Panc1 (cell line): Measurements from ENCODE around the gene PLOD3. TPM values are rescaled to one million over a fixed set of nuclear protein-coding genes. Genes with fewer than 3 reads are reported as not detected.

Experiments
- ATAC-seq: fragments of 200-7000 bp; cut with Tn5 transposase; 2 replicates; pipeline ENCODE4 v1.9.1; 2020; ENCODE audit warnings: mild to moderate bottlenecking, moderate library complexity
- BruUV-seq: library from RNA; stranded (reverse); fragments of 400-500 nt; replicated peaks from 2 replicates; lab custom pipeline; 2021; lab: Mats Ljungman, UMichigan
- CTCF ChIA-PET: fragments of 300-600 bp; sonication (Branson Sonifier 250); formaldehyde crosslinking; loops from one replicate; lab custom pipeline; 2022; ENCODE audit warnings: antibody characterized with exemption; lab: Charles Lee
- POLR2A ChIA-PET: fragments of 300-600 bp; sonication (Branson Sonifier 250); formaldehyde crosslinking; loops from one replicate; lab custom pipeline; 2022; ENCODE audit warnings: antibody characterized with exemption; lab: Charles Lee
- DNase-seq: peaks from one replicate; pipeline ENCODE4 v3.0.0-alpha.2; 2010; ENCODE audit warnings: low read depth, low spot score
- H3K27ac ChIP-seq: 2 replicates; pipeline ENCODE4 v1.5.1; 2011; ENCODE audit warnings: mild to moderate bottlenecking, low read length, inconsistent platforms
- H3K27me3 ChIP-seq: fragments of 200-500 bp; sonication (Bioruptor generic); 2 replicates; pipeline ENCODE4 v1.6.0; 2014; ENCODE audit warnings: low read length, inconsistent platforms; ENCODE audit not compliant: control insufficient read depth, insufficient read depth
- H3K36me3 ChIP-seq: fragments of 200-500 bp; sonication (Bioruptor generic); 2 replicates; pipeline ENCODE4 v1.5.1; 2014; ENCODE audit warnings: inconsistent platforms, mild to moderate bottlenecking, low read length, moderate library complexity; ENCODE audit not compliant: control insufficient read depth, insufficient read depth
- H3K4me1 ChIP-seq: 2 replicates; pipeline ENCODE4 v1.5.1; 2011; ENCODE audit warnings: inconsistent platforms, mild to moderate bottlenecking, low read length, moderate library complexity; ENCODE audit not compliant: control insufficient read depth, insufficient read depth
- H3K4me3 ChIP-seq, 2 experiments: 2 replicates each; pipeline ENCODE4 v1.5.1; 2011 to 2012; ENCODE audit warnings: low read depth in 2 of 2, low read length in 2 of 2, mild to moderate bottlenecking in 2 of 2, inconsistent platforms in 1 of 2, moderate library complexity in 1 of 2
- H3K9me3 ChIP-seq: fragments of 200-500 bp; sonication (Bioruptor generic); 2 replicates; pipeline ENCODE4 v1.5.1; 2014; ENCODE audit warnings: low read depth, mild to moderate bottlenecking, inconsistent platforms, low read length, moderate library complexity; ENCODE audit not compliant: control insufficient read depth, insufficient read depth
- CTCF ChIP-seq: fragments of 450-650 bp; IDR thresholded peaks from 2 replicates; pipeline ENCODE4 v1.5.1; 2017; ENCODE audit warnings: mild to moderate bottlenecking
- POLR2AphosphoS5 ChIP-seq: IDR thresholded peaks from 2 replicates; pipeline ENCODE4 v1.6.1; 2012; ENCODE audit warnings: mild to moderate bottlenecking, low read depth, low read length, moderate library complexity
- REST ChIP-seq, 2 experiments: IDR thresholded peaks; 2 replicates each; pipeline ENCODE4 v1.6.1; 2011 to 2012; ENCODE audit warnings: low read depth in 2 of 2, control low read depth in 1 of 2, low read length in 1 of 2, mild to moderate bottlenecking in 1 of 2, moderate library complexity in 1 of 2; ENCODE audit not compliant: insufficient read depth in 1 of 2
- SIN3A ChIP-seq: IDR thresholded peaks from 2 replicates; pipeline ENCODE4 v1.6.1; 2012; ENCODE audit warnings: low read depth, mild to moderate bottlenecking, low read length, moderate library complexity, borderline replicate concordance; ENCODE audit not compliant: insufficient read depth
- TCF7L2 ChIP-seq: IDR thresholded peaks from 2 replicates; pipeline ENCODE4 v1.6.1; 2011; ENCODE audit warnings: mild to moderate bottlenecking, low read depth, low read length, inconsistent platforms
- in situ Hi-C: cut with HindIII; loops from 2 replicates; pipeline ENCODE4 v1.10.0; 2016; ENCODE audit warnings: low sequenced_read_pairs, low pct_unique_long_range_greater_than_20kb
- intact Hi-C: fragments of 100-400 bp; cut with micrococcal nuclease; formaldehyde crosslinking; loops from one replicate; pipeline ENCODE4 v1.10.0; 2022; ENCODE audit not compliant: unreplicated experiment
- total RNA-seq: library from RNA; stranded (reverse); gene quantifications from one replicate; pipeline ENCODE4 v1.2.1, GENCODE V29; 2021; ENCODE audit not compliant: unreplicated experiment

Gene PLOD3
- total RNA-seq, 1 experiment from 2014 or later: 93.0 TPM

- peaks cover 12% of the 10 kb centered on the region for H3K27me3 ChIP-seq
- in situ Hi-C loops (no loop called here), intact Hi-C loops (no loop called here)
- peaks cover 45% of the 10 kb centered on the region for H3K4me1 ChIP-seq
- DNase-seq (no peak), ATAC-seq (no peak)
- POLR2A ChIA-PET: no interaction called here
- CTCF ChIA-PET: no interaction called here
- H3K36me3 ChIP-seq: no peaks in the 10 kb centered on the region
- no peaks in the 10 kb centered on the region for H3K9me3 ChIP-seq
- no TSS peak for BruUV-seq
- no peak overlapping the region for H3K27ac ChIP-seq
- TF ChIP-seq TCF7L2: no peak
- no peak for TF ChIP-seq CTCF
- no peak for TF ChIP-seq REST (IDR thresholded peaks at IDR 0.05; ENCODE audit: insufficient read depth in 1 of 2, low read depth in 2 of 2, low read length in 1 of 2)
- no peak for TF ChIP-seq POLR2AphosphoS5
- no peak for TF ChIP-seq SIN3A
- H3K4me3 ChIP-seq: no peak overlapping the region; a peak in 2 of 4 replicates
Measured at GRCh38 chr7:101166648-101166908, 50.8 kb downstream of the PLOD3 start.

DNA sequence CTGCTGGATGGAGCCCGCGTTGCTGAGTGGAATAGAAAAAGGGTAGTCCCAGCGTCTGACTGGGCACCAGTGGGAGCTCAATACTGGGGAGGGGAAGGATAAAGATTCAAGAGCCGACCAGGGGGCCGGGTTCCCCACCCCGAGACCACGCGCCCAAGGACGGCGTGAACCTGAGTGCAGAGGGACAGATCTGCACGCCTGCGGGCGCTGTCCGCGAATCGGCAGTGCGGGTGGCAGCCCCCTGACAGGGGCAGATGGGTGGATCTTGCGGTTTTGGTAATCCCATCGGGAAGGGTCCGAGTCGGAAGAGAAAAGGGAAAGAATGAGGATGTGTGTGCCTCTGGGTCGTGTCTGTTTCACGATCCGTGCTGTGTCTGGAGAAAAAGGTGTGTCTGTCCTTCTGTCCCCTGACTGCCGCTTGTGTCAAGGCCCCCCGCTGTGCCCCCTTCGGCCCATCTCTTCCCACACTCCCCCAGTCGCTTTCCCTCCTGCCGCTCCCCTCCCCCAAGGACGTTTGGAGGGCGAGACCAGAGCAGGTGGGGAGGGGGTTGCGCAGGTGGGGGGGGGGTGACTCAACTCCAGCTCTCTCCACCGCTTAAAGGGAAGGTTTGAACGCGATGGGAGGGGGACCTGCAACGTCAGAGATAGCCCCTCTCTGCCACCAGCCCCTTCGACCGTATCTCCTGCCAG, 51.3 kb downstream of the PLOD3 start:
- H3K36me3 ChIP-seq: no peaks in the 10 kb centered on the region
- no peak for TF ChIP-seq CTCF
- TF ChIP-seq REST (IDR thresholded peaks at IDR 0.05; ENCODE audit: insufficient read depth in 1 of 2, low read depth in 2 of 2, low read length in 1 of 2): peak in 1 of 2 experiments; percentile 65; a peak in 1 of 4 replicates
- 0 out of 2 replicates have a peak, but pooled peaks have one; percentile 11 for TF ChIP-seq POLR2AphosphoS5
- TF ChIP-seq SIN3A: no peak
- no peak for TF ChIP-seq TCF7L2
- no TSS peak for BruUV-seq
- H3K4me1 ChIP-seq: peaks cover 50% of the 10 kb centered on the region
- peaks cover 9% of the 10 kb centered on the region for H3K27me3 ChIP-seq
- in situ Hi-C loops (no loop called here), intact Hi-C loops (no loop called here)
- ATAC-seq (no peak), DNase-seq (no peak)
- no peak overlapping the region for H3K27ac ChIP-seq
- H3K4me3 ChIP-seq: peak overlapping the region; percentile 59 to 72
- POLR2A ChIA-PET: interaction anchor here (0.5 to 0.6 kb wide), 4 partner anchors 10 to 291 kb away, joined by 3 to 5 read pairs (median 4); partner anchors contain the start of gene SRRT
- no peaks in the 10 kb centered on the region for H3K9me3 ChIP-seq
- CTCF ChIA-PET: interaction anchor here (0.7 kb wide), 1 partner anchor 22 kb away, joined by 11 read pairs; no protein-coding TSS in a partner anchor
